IPS DF 6.9 (cell line): ENCODE measurements around the gene TP63.

ENCODE experiments used
- DNase-seq: peaks from one replicate; pipeline ENCODE4 v3.0.0-alpha.2; 2013; ENCODE audit warnings: low read depth, low spot score
- H3K27ac ChIP-seq: one replicate; pipeline ENCODE4 v1.5.1; 2013; ENCODE audit warnings: low read length, control low read depth
- H3K27me3 ChIP-seq: 2 replicates; pipeline ENCODE4 v1.6.1; 2013; ENCODE audit warnings: mild to moderate bottlenecking, low read length; ENCODE audit not compliant: control insufficient read depth, insufficient read depth
- H3K36me3 ChIP-seq: 2 replicates; pipeline ENCODE4 v1.6.1; 2013; ENCODE audit warnings: low read length; ENCODE audit not compliant: control insufficient read depth, insufficient read depth
- H3K4me1 ChIP-seq: 2 replicates; pipeline ENCODE4 v1.6.1; 2013; ENCODE audit warnings: low read length; ENCODE audit not compliant: control insufficient read depth, insufficient read depth
- H3K4me3 ChIP-seq: 2 replicates; pipeline ENCODE4 v1.5.1; 2013; ENCODE audit warnings: mild to moderate bottlenecking, low read length
- H3K9me3 ChIP-seq: 2 replicates; pipeline ENCODE4 v1.6.1; 2013; ENCODE audit warnings: low read length, inconsistent platforms; ENCODE audit not compliant: control insufficient read depth, insufficient read depth
- WGBS: extraction: QIAGEN DNeasy Blood & Tissue Kit; methylation state at CpG from one replicate; pipeline ENCODE4 v1.1.7; 2013; ENCODE audit warnings: mixed read lengths, missing lambda C conversion rate; ENCODE audit not compliant: insufficient read length, insufficient coverage; 5-methylcytosine and 5-hydroxymethylcytosine counted together

Gene TP63

GRCh38 chr3:189808246-189809007 is 177.2 kb downstream of the TP63 start:
- WGBS: no CpG with 5 or more reads among the region's 29 CpGs
- H3K4me1 ChIP-seq: peaks cover 14% of the 10 kb centered on the region
- no peaks in the 10 kb centered on the region for H3K9me3 ChIP-seq
- H3K36me3 ChIP-seq: no peaks in the 10 kb centered on the region
- DNase-seq: no peak
- H3K27me3 ChIP-seq: no peaks in the 10 kb centered on the region; the same call in 1 of the 2 replicates
- H3K4me3 ChIP-seq: no peak overlapping the region
- no peak overlapping the region for H3K27ac ChIP-seq

GRCh38 chr3:189809583-189809982 is 178.4 kb downstream of the TP63 start:
- no peaks in the 10 kb centered on the region for H3K36me3 ChIP-seq
- H3K27me3 ChIP-seq: no peaks in the 10 kb centered on the region; the same call in 1 of the 2 replicates
- H3K4me3 ChIP-seq: no peak overlapping the region
- H3K27ac ChIP-seq: no peak overlapping the region
- no peaks in the 10 kb centered on the region for H3K9me3 ChIP-seq
- H3K4me1 ChIP-seq: peaks cover 16% of the 10 kb centered on the region
- no CpG with 5 or more reads among the region's 1 CpG for WGBS
- DNase-seq: no peak

GRCh38 chr3:189812806-189813465 is 181.7 kb downstream of the TP63 start:
- H3K9me3 ChIP-seq: no peaks in the 10 kb centered on the region
- H3K36me3 ChIP-seq: no peaks in the 10 kb centered on the region
- WGBS: no CpG with 5 or more reads among the region's 5 CpGs
- no peak overlapping the region for H3K27ac ChIP-seq
- peaks cover 6% of the 10 kb centered on the region for H3K4me1 ChIP-seq
- no peaks in the 10 kb centered on the region; the same call in 1 of the 2 replicates for H3K27me3 ChIP-seq
- no peak overlapping the region for H3K4me3 ChIP-seq
- DNase-seq: no peak

GRCh38 chr3:189813647-189814240 is 182.6 kb downstream of the TP63 start:
- H3K27me3 ChIP-seq: no peaks in the 10 kb centered on the region
- no peak for DNase-seq
- no peaks in the 10 kb centered on the region for H3K36me3 ChIP-seq
- H3K4me3 ChIP-seq: no peak overlapping the region
- peaks cover 3% of the 10 kb centered on the region; the same call in 1 of the 2 replicates for H3K4me1 ChIP-seq
- H3K27ac ChIP-seq: no peak overlapping the region
- WGBS: no CpG with 5 or more reads among the region's 10 CpGs
- H3K9me3 ChIP-seq: no peaks in the 10 kb centered on the region

- Histone ChIP-seq H3K36me3 (no peaks in the 10 kb centered on the region), H3K27ac (no peak overlapping the region), H3K27me3 (no peaks in the 10 kb centered on the region), H3K4me3 (no peak overlapping the region), H3K4me1 (peaks cover 1% of the 10 kb centered on the region; the same call in 1 of the 2 replicates), H3K9me3 (no peaks in the 10 kb centered on the region)
- no CpG with 5 or more reads among the region's 2 CpGs for WGBS
- no peak for DNase-seq
Observed at GRCh38 chr3:189820365-189820720, 189.2 kb downstream of the TP63 start.

GRCh38 chr3:189821262-189821661 is 190.1 kb downstream of the TP63 start:
- no peaks in the 10 kb centered on the region for H3K27me3 ChIP-seq
- no peak for DNase-seq
- no CpG with 5 or more reads among the region's 4 CpGs for WGBS
- no peaks in the 10 kb centered on the region for H3K4me1 ChIP-seq
- no peaks in the 10 kb centered on the region for H3K36me3 ChIP-seq
- H3K9me3 ChIP-seq: no peaks in the 10 kb centered on the region
- no peak overlapping the region for H3K27ac ChIP-seq
- H3K4me3 ChIP-seq: no peak overlapping the region

- DNase-seq: no peak
- Histone ChIP-seq H3K4me1 (no peaks in the 10 kb centered on the region), H3K27ac (no peak overlapping the region), H3K4me3 (no peak overlapping the region), H3K36me3 (no peaks in the 10 kb centered on the region), H3K27me3 (no peaks in the 10 kb centered on the region), H3K9me3 (no peaks in the 10 kb centered on the region)
- no CpG with 5 or more reads among the region's 3 CpGs for WGBS
Observed at GRCh38 chr3:189822726-189823125, 191.5 kb downstream of the TP63 start.

- H3K4me1 ChIP-seq: no peaks in the 10 kb centered on the region
- H3K9me3 ChIP-seq: no peaks in the 10 kb centered on the region
- no peaks in the 10 kb centered on the region for H3K36me3 ChIP-seq
- no peak overlapping the region for H3K27ac ChIP-seq
- no peak for DNase-seq
- no peak overlapping the region for H3K4me3 ChIP-seq
- no peaks in the 10 kb centered on the region for H3K27me3 ChIP-seq
- 100% methylated on average over 1 of the region's 5 CpGs for WGBS
Observed at GRCh38 chr3:189824629-189825312, 193.6 kb downstream of the TP63 start.

GRCh38 chr3:189826566-189826965 is 195.4 kb downstream of the TP63 start:
- no CpG with 5 or more reads among the region's 3 CpGs for WGBS
- DNase-seq: no peak
- no peak overlapping the region for H3K27ac ChIP-seq
- no peaks in the 10 kb centered on the region for H3K4me1 ChIP-seq
- H3K4me3 ChIP-seq: no peak overlapping the region
- H3K36me3 ChIP-seq: no peaks in the 10 kb centered on the region
- H3K9me3 ChIP-seq: no peaks in the 10 kb centered on the region
- no peaks in the 10 kb centered on the region for H3K27me3 ChIP-seq

- WGBS: no CpG with 5 or more reads among the region's 1 CpG
- Histone ChIP-seq H3K27me3 (no peaks in the 10 kb centered on the region), H3K9me3 (no peaks in the 10 kb centered on the region), H3K4me1 (no peaks in the 10 kb centered on the region), H3K4me3 (no peak overlapping the region), H3K36me3 (no peaks in the 10 kb centered on the region), H3K27ac (no peak overlapping the region)
- DNase-seq: no peak
Observed at GRCh38 chr3:189827108-189827507, 195.9 kb downstream of the TP63 start.
